ENCODE data around the gene GRM3. TPM values are rescaled to one million over a fixed set of nuclear protein-coding genes. Genes with fewer than 3 reads are reported as not detected.

Gene GRM3
- total and polyA plus RNA-seq, 2 donors (not counting 1 experiment from before 2014, with no cell fraction given): not detected

DNA sequence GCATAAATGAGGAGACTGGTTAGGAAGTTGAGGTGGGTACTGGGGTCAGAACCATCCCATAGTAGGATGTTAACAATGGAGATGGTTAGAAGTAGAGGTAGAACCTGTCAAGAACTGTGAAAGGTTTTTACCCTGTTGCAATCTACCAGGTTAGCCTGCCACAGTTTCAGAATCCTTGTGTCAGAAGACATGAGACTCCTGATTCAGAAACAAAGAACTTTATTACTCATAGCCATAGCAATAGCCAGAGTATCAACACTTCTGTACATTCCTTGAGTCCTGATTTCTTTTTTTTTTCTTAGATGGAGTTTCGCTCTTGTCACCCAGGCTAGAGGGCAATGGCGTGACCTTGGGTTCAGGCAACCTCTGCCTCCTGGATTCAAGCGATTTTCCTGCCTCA is 200.9 kb downstream of the GRM3 start:
- no peak overlapping the region for H3K4me2 ChIP-seq (ENCODE audit: extremely low read depth, insufficient read depth, low read length)
- no peaks in the 10 kb centered on the region for H4K20me1 ChIP-seq (ENCODE audit: control insufficient read depth, extremely low read depth, insufficient read depth, low read length)
- no peaks in the 10 kb centered on the region for H3K27me3 ChIP-seq (ENCODE audit: control insufficient read depth, insufficient read depth, low read length)
- DNase-seq (ENCODE audit: low read depth in 2 of 2): no peak
- no peak overlapping the region for H3K27ac ChIP-seq (ENCODE audit: insufficient read depth, low read length)
- H3K36me3 ChIP-seq (ENCODE audit: control insufficient read depth, insufficient read depth, low read length): no peaks in the 10 kb centered on the region
- H3K9ac ChIP-seq (ENCODE audit: insufficient read depth, low read length): no peak overlapping the region
- no peak overlapping the region for H3K4me3 ChIP-seq (replicated peaks in 1 of 4; ENCODE audit: control extremely low read depth in 1 of 4, insufficient read depth in 1 of 4, low read depth in 3 of 4, low read length in 4 of 4)
- no peaks in the 10 kb centered on the region for H3K79me2 ChIP-seq (ENCODE audit: control insufficient read depth, insufficient read depth, low read length)
- no peak overlapping the region for H2AFZ ChIP-seq (ENCODE audit: low read length)
- no peak for TF ChIP-seq CTCF (conservative IDR thresholded peaks at IDR 0.05 in 1 of 2, IDR thresholded peaks at IDR 0.05 in 1 of 2; ENCODE audit: low read depth in 1 of 2, low read length in 2 of 2)
- TF ChIP-seq EZH2 (IDR thresholded peaks at IDR 0.05; ENCODE audit: low read length, missing control alignments): no peak
- H3K9me3 ChIP-seq (ENCODE audit: control insufficient read depth, insufficient read depth, low read depth, low read length): no peaks in the 10 kb centered on the region
- H3K4me1 ChIP-seq (ENCODE audit: control insufficient read depth, extremely low read depth, insufficient read depth, low read length): no peaks in the 10 kb centered on the region

GRCh38 chr7:86846494-86847190 is 202.9 kb downstream of the GRM3 start:
- H3K4me3 ChIP-seq (replicated peaks in 1 of 4; ENCODE audit: control extremely low read depth in 1 of 4, insufficient read depth in 1 of 4, low read depth in 3 of 4, low read length in 4 of 4): no peak overlapping the region
- no peak for TF ChIP-seq CTCF (conservative IDR thresholded peaks at IDR 0.05 in 1 of 2, IDR thresholded peaks at IDR 0.05 in 1 of 2; ENCODE audit: low read depth in 1 of 2, low read length in 2 of 2)
- TF ChIP-seq EZH2 (IDR thresholded peaks at IDR 0.05; ENCODE audit: low read length, missing control alignments): no peak
- H2AFZ ChIP-seq (ENCODE audit: low read length): no peak overlapping the region
- no peak overlapping the region for H3K4me2 ChIP-seq (ENCODE audit: extremely low read depth, insufficient read depth, low read length)
- H4K20me1 ChIP-seq (ENCODE audit: control insufficient read depth, extremely low read depth, insufficient read depth, low read length): no peaks in the 10 kb centered on the region
- no peaks in the 10 kb centered on the region for H3K4me1 ChIP-seq (ENCODE audit: control insufficient read depth, extremely low read depth, insufficient read depth, low read length)
- H3K27me3 ChIP-seq (ENCODE audit: control insufficient read depth, insufficient read depth, low read length): no peaks in the 10 kb centered on the region
- no peak for DNase-seq (ENCODE audit: low read depth in 2 of 2)
- no peak overlapping the region for H3K27ac ChIP-seq (ENCODE audit: insufficient read depth, low read length)
- no peaks in the 10 kb centered on the region for H3K79me2 ChIP-seq (ENCODE audit: control insufficient read depth, insufficient read depth, low read length)
- no peaks in the 10 kb centered on the region for H3K36me3 ChIP-seq (ENCODE audit: control insufficient read depth, insufficient read depth, low read length)
- H3K9ac ChIP-seq (ENCODE audit: insufficient read depth, low read length): no peak overlapping the region
- no peaks in the 10 kb centered on the region for H3K9me3 ChIP-seq (ENCODE audit: control insufficient read depth, insufficient read depth, low read depth, low read length)

DNA sequence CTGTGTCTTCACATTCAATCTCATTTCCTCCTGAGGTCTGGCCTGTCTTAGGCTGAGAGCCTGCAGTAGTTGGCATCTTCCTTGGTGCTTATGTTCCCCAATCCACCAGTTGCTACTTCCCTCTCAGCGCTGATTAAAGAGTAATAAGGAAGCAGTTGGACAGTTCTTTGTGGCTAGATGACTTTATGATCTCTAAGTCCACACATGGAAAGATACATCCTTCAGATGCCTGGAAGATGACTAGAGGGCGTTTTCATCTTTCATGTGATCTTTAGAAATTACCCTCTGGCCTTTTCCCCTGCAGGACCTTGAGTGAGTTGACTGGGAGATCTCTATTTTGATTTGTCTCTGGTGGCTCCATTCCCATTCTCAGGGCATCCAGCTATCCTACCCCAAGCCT is 204.5 kb downstream of the GRM3 start:
- H3K4me1 ChIP-seq (ENCODE audit: control insufficient read depth, extremely low read depth, insufficient read depth, low read length): no peaks in the 10 kb centered on the region
- no peaks in the 10 kb centered on the region for H3K79me2 ChIP-seq (ENCODE audit: control insufficient read depth, insufficient read depth, low read length)
- H3K4me2 ChIP-seq (ENCODE audit: extremely low read depth, insufficient read depth, low read length): no peak overlapping the region
- no peaks in the 10 kb centered on the region for H3K27me3 ChIP-seq (ENCODE audit: control insufficient read depth, insufficient read depth, low read length)
- H3K27ac ChIP-seq (ENCODE audit: insufficient read depth, low read length): no peak overlapping the region
- H3K9me3 ChIP-seq (ENCODE audit: control insufficient read depth, insufficient read depth, low read depth, low read length): no peaks in the 10 kb centered on the region
- no peaks in the 10 kb centered on the region for H4K20me1 ChIP-seq (ENCODE audit: control insufficient read depth, extremely low read depth, insufficient read depth, low read length)
- no peak for DNase-seq (ENCODE audit: low read depth in 2 of 2)
- no peak overlapping the region for H3K4me3 ChIP-seq (replicated peaks in 1 of 4; ENCODE audit: control extremely low read depth in 1 of 4, insufficient read depth in 1 of 4, low read depth in 3 of 4, low read length in 4 of 4)
- H3K9ac ChIP-seq (ENCODE audit: insufficient read depth, low read length): no peak overlapping the region
- no peaks in the 10 kb centered on the region for H3K36me3 ChIP-seq (ENCODE audit: control insufficient read depth, insufficient read depth, low read length)
- TF ChIP-seq EZH2 (IDR thresholded peaks at IDR 0.05; ENCODE audit: low read length, missing control alignments) (no peak), CTCF (conservative IDR thresholded peaks at IDR 0.05 in 1 of 2, IDR thresholded peaks at IDR 0.05 in 1 of 2; ENCODE audit: low read depth in 1 of 2, low read length in 2 of 2) (no peak)
- H2AFZ ChIP-seq (ENCODE audit: low read length): no peak overlapping the region
